Endothelial cell of umbilical vein (primary cell): ENCODE data around the gene CTNND2. TPM values are rescaled to one million over a fixed set of nuclear protein-coding genes. Genes with fewer than 3 reads are reported as not detected.

Experiments
- BruUV-seq: library from RNA; stranded (reverse); fragments of 400-500 nt; replicated peaks from 2 replicates; lab custom pipeline; 2021; lab: Mats Ljungman, UMichigan
- CTCF ChIA-PET: fragments of 300-600, 350-600 bp; sonication (Branson Sonifier 250); formaldehyde crosslinking; loops from one replicate; lab custom pipeline; 2021; ENCODE audit warnings: antibody characterized with exemption, inconsistent platforms; lab: Charles Lee
- POLR2A ChIA-PET: fragments of 300-600, 350-600 bp; sonication (Branson Sonifier 250); formaldehyde crosslinking; loops from one replicate; lab custom pipeline; 2021; ENCODE audit warnings: antibody characterized with exemption, inconsistent platforms; lab: Charles Lee
- DNase-seq: peaks from one replicate; pipeline ENCODE4 v3.0.0-alpha.2; 2011; ENCODE audit warnings: low read depth, low spot score
- FAIRE-seq: peaks from 2 replicates; lab custom pipeline; 2011; peaks lifted over from hg19 to GRCh38; lab: Jason Lieb, UNC
- H2AFZ ChIP-seq: 2 replicates; pipeline ENCODE4 v1.6.0; 2012; ENCODE audit warnings: low read depth, low read length, control low read depth, inconsistent platforms
- H3K27ac ChIP-seq: 2 replicates; pipeline ENCODE4 v1.5.1; 2011; ENCODE audit warnings: low read depth, mild to moderate bottlenecking, control low read depth, low read length, moderate library complexity; ENCODE audit not compliant: insufficient read depth
- H3K27me3 ChIP-seq, 2 experiments: 2 replicates each; pipeline versions ENCODE4 v1.6.0 to v1.6.1; 2011; ENCODE audit warnings: low read length in 2 of 2, mixed read lengths in 1 of 2; ENCODE audit not compliant: control insufficient read depth in 2 of 2, insufficient read depth in 2 of 2
- H3K36me3 ChIP-seq, 2 experiments: 2 replicates in 1 of 2; 3 replicates in 1 of 2; pipeline ENCODE4 v1.5.1; 2011; ENCODE audit warnings: low read length in 2 of 2, mild to moderate bottlenecking in 1 of 2, moderate library complexity in 1 of 2; ENCODE audit not compliant: control insufficient read depth in 2 of 2, insufficient read depth in 2 of 2; ENCODE audit errors: extremely low read depth in 1 of 2
- H3K4me1 ChIP-seq: 3 replicates; pipeline ENCODE4 v1.5.1; 2011; ENCODE audit warnings: mild to moderate bottlenecking, low read length; ENCODE audit not compliant: control insufficient read depth, insufficient read depth; ENCODE audit errors: extremely low read depth
- H3K4me2 ChIP-seq: 2 replicates; pipeline ENCODE4 v1.6.1; 2011; ENCODE audit warnings: low read length, control low read depth, mixed read lengths; ENCODE audit not compliant: insufficient read depth
- H3K4me3 ChIP-seq, 3 experiments: fragments of 200-600 bp in 1 of 3; sonication (generic), shearing (Covaris generic) in 1 of 3; replicated peaks in 1 of 3; 2 replicates each; pipeline ENCODE4 v1.5.1; 2011 to 2016; ENCODE audit warnings: control low read depth in 3 of 3, low read length in 3 of 3, mild to moderate bottlenecking in 2 of 3, inconsistent platforms in 1 of 3, low read depth in 1 of 3, moderate library complexity in 1 of 3; ENCODE audit not compliant: insufficient read depth in 1 of 3
- H3K79me2 ChIP-seq: 2 replicates; pipeline ENCODE4 v1.6.0; 2012; ENCODE audit warnings: low read length, inconsistent platforms; ENCODE audit not compliant: control insufficient read depth, insufficient read depth
- H3K9ac ChIP-seq: replicated peaks from 2 replicates; pipeline ENCODE3; 2011; ENCODE audit warnings: low read length, control low read depth; ENCODE audit not compliant: insufficient read depth; ENCODE audit errors: extremely low read depth
- H3K9me1 ChIP-seq: replicated peaks from 3 replicates; pipeline ENCODE4 v1.6.0; 2011; ENCODE audit warnings: mild to moderate bottlenecking, low read length; ENCODE audit not compliant: control insufficient read depth, insufficient read depth; ENCODE audit errors: extremely low read depth
- H3K9me3 ChIP-seq: replicated peaks from 2 replicates; pipeline ENCODE4 v1.5.1; 2012; ENCODE audit warnings: low read length, inconsistent platforms; ENCODE audit not compliant: control insufficient read depth, insufficient read depth
- H4K20me1 ChIP-seq: replicated peaks from 2 replicates; pipeline ENCODE3; 2011; ENCODE audit warnings: mild to moderate bottlenecking, low read length; ENCODE audit not compliant: control insufficient read depth, insufficient read depth; ENCODE audit errors: extremely low read depth
- EZH2 ChIP-seq: IDR thresholded peaks from 2 replicates; pipeline ENCODE4 v1.6.1; 2012; ENCODE audit warnings: borderline replicate concordance, low read depth, mild to moderate bottlenecking, moderate library complexity, low read length, inconsistent platforms; ENCODE audit not compliant: severe bottlenecking
- FOS ChIP-seq: IDR thresholded peaks from 2 replicates; pipeline ENCODE4 v1.6.1; 2011; ENCODE audit warnings: mild to moderate bottlenecking, low read length, moderate library complexity, borderline replicate concordance; ENCODE audit not compliant: insufficient read depth
- GATA2 ChIP-seq: IDR thresholded peaks from 2 replicates; pipeline ENCODE4 v1.7.0; 2011; ENCODE audit warnings: low read depth, mild to moderate bottlenecking, moderate library complexity, mixed read lengths, low read length; ENCODE audit not compliant: insufficient read length, insufficient read depth
- JUN ChIP-seq: IDR thresholded peaks from 2 replicates; pipeline ENCODE4 v1.6.1; 2011; ENCODE audit warnings: borderline replicate concordance, low read depth; ENCODE audit not compliant: insufficient read length, insufficient read depth
- MYC ChIP-seq: IDR thresholded peaks from one replicate; pipeline ENCODE4 v1.6.1; 2011; ENCODE audit warnings: mild to moderate bottlenecking, low read depth, low read length
- POLR2A ChIP-seq: IDR thresholded peaks from 2 replicates; pipeline ENCODE4 v1.6.1; 2012; ENCODE audit warnings: low read depth, mild to moderate bottlenecking, control low read depth, low read length
- POLR2AphosphoS5 ChIP-seq: IDR thresholded peaks from 2 replicates; pipeline ENCODE4 v1.6.1; 2012; ENCODE audit warnings: low read depth, mild to moderate bottlenecking, control low read depth, low read length, moderate library complexity; ENCODE audit not compliant: insufficient read depth
- dilution Hi-C: fragments of 300-500 bp; cut with MboI; formaldehyde crosslinking; loops from one replicate; pipeline ENCODE4 v1.15.0; 2019; ENCODE audit warnings: low sequenced_read_pairs; ENCODE audit not compliant: extremely low pct_ligation_motif_present
- intact Hi-C: fragments of 100-400 bp; cut with micrococcal nuclease; formaldehyde crosslinking; loops from one replicate; pipeline ENCODE4 v1.10.0; 2022
- polyA plus RNA-seq, 4 experiments: library from polyadenylated mRNA; depleted of rRNA in 3 of 4; stranded (reverse) in 3 of 4; unstranded in 1 of 4; fragments of >200 nt; gene quantifications; 2 replicates each; pipeline versions ENCODE4 v1.2.1 to v1.2.3, GENCODE V29; 2011 to 2012; ENCODE audit warnings: missing spikeins in 1 of 4
- total RNA-seq: library from RNA; stranded (reverse); gene quantifications from 2 replicates; pipeline ENCODE4 v1.2.3, GENCODE V29; 2021
- TF ChIP-seq, protein P1 (sequence below): IDR thresholded peaks from 2 replicates; pipeline ENCODE4 v1.6.1; 2011; ENCODE audit not compliant: insufficient read depth, insufficient read length
- TF ChIP-seq, protein P2 (sequence below), 2 donors: IDR thresholded peaks; 1 replicate in 1 of 2; 2 replicates in 1 of 2; pipeline ENCODE4 v1.5.1; 2011; ENCODE audit warnings: low read length in 2 of 2, mild to moderate bottlenecking in 2 of 2, moderate library complexity in 2 of 2, control low read depth in 1 of 2, inconsistent platforms in 1 of 2, low read depth in 1 of 2; ENCODE audit not compliant: insufficient read depth in 1 of 2; ENCODE audit errors: extremely low read depth in 1 of 2

CTNND2 gene
- total and polyA plus RNA-seq, 2 donors (not counting 3 experiments of a cell fraction or from before 2014, with no cell fraction given) = not detected

DNA sequence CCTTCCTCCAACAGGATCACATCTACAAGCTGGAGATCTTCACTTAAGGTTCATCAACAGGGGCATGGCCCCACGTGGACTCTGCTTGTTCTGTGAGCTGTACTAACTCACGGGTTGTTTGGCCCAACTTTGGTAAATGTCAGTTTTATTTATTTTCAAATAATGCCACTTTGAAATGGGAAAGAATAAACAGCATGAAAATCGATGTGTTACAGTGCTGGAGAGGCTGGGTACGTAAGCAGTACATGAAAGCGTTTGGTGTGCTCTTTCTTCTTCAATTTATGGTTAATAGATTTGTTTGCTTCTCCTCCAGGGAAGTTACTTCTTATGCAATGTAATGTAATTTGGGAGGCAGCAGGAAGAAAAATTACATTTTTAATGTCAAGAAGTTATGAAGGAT, 753.3 kb downstream of the CTNND2 start:
- TF ChIP-seq FOS = no peak
- no peak for TF ChIP-seq JUN
- TF ChIP-seq, protein P1, sequence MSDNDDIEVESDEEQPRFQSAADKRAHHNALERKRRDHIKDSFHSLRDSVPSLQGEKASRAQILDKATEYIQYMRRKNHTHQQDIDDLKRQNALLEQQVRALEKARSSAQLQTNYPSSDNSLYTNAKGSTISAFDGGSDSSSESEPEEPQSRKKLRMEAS = no peak
- TF ChIP-seq GATA2 = no peak
- TF ChIP-seq POLR2A = no peak
- no peak for TF ChIP-seq MYC
- no peak for TF ChIP-seq EZH2
- TF ChIP-seq, protein P2, sequence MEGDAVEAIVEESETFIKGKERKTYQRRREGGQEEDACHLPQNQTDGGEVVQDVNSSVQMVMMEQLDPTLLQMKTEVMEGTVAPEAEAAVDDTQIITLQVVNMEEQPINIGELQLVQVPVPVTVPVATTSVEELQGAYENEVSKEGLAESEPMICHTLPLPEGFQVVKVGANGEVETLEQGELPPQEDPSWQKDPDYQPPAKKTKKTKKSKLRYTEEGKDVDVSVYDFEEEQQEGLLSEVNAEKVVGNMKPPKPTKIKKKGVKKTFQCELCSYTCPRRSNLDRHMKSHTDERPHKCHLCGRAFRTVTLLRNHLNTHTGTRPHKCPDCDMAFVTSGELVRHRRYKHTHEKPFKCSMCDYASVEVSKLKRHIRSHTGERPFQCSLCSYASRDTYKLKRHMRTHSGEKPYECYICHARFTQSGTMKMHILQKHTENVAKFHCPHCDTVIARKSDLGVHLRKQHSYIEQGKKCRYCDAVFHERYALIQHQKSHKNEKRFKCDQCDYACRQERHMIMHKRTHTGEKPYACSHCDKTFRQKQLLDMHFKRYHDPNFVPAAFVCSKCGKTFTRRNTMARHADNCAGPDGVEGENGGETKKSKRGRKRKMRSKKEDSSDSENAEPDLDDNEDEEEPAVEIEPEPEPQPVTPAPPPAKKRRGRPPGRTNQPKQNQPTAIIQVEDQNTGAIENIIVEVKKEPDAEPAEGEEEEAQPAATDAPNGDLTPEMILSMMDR (IDR thresholded peaks at IDR 0.05; ENCODE audit: extremely low read depth in 1 of 2, insufficient read depth in 1 of 2, low read depth in 1 of 2, low read length in 2 of 2) = no peak
- TF ChIP-seq POLR2AphosphoS5 = no peak
- FAIRE-seq (no peak), DNase-seq (no peak)
- Histone ChIP-seq H3K9me3 (no peaks in the 10 kb centered on the region), H2AFZ (no peak overlapping the region), H3K79me2 (no peaks in the 10 kb centered on the region), H3K9ac (no peak overlapping the region), H3K27ac (no peak overlapping the region), H4K20me1 (no peaks in the 10 kb centered on the region), H3K9me1 (no peaks in the 10 kb centered on the region), H3K27me3 (no peaks in the 10 kb centered on the region), H3K4me1 (no peaks in the 10 kb centered on the region), H3K4me2 (no peak overlapping the region), H3K4me3 (no peak overlapping the region), H3K36me3 (no peaks in the 10 kb centered on the region)
- BruUV-seq = no TSS peak
- dilution Hi-C loops = no loop called here
- POLR2A ChIA-PET = no interaction called here
- intact Hi-C loops = no loop called here
- CTCF ChIA-PET = no interaction called here
